ENCODE results near the gene ATP2B1. TPM values are rescaled to one million over a fixed set of nuclear protein-coding genes. Genes with fewer than 3 reads are reported as not detected.

Gene ATP2B1
- total and polyA plus RNA-seq, 2 of the 13 experiments (the other 11 are each of a cell fraction or from before 2014, with no cell fraction given) = 12.1 to 60.2 TPM

DNA sequence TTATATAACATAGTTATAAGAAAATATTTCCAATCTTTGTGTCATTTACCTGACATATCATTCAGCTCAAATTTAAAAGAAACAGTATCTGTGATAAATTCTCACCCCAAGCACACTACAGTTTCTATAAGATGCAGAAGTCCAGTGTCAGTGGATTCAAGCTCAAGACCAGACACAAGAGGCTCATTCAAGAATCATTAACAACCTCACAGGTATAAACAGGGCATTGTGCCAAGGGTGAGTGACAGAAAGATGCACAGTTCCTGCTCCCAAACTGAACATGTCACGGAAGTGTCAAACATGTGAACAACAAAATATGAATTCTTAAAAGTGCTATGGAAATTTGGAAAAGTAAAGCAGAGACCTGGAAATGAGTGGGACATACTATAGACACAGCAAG, 12.8 kb downstream of the ATP2B1 start:
- Histone ChIP-seq H3K4me2 (ENCODE audit: low read depth, low read length) (no peak overlapping the region), H3K27me3 (ENCODE audit: control insufficient read depth in 1 of 2, insufficient read depth in 2 of 2, low read length in 2 of 2) (no peaks in the 10 kb centered on the region), H3K36me3 (replicated peaks in 1 of 2; ENCODE audit: control insufficient read depth in 1 of 2, insufficient read depth in 2 of 2, low read length in 2 of 2) (no peaks in the 10 kb centered on the region), H3K9ac (ENCODE audit: insufficient read depth, low read depth, low read length) (no peak overlapping the region), H3K4me3 (replicated peaks in 1 of 3; ENCODE audit: insufficient read depth in 1 of 3, low read depth in 2 of 3, low read length in 3 of 3) (no peak overlapping the region), H3K27ac (ENCODE audit: extremely low read length, insufficient read depth, low read length) (no peak overlapping the region), H3K4me1 (ENCODE audit: insufficient read depth, low read length) (peaks cover 36% of the 10 kb centered on the region), H2AFZ (ENCODE audit: low read length) (no peak overlapping the region), H3K79me2 (ENCODE audit: insufficient read depth, low read length) (peaks cover 98% of the 10 kb centered on the region), H3K9me3 (ENCODE audit: low read length) (no peaks in the 10 kb centered on the region), H4K20me1 (ENCODE audit: insufficient read depth, low read length) (peaks cover 5% of the 10 kb centered on the region)
- TF ChIP-seq KMT2A (CRISPR knock-in tag; IDR thresholded peaks at IDR 0.05) = no peak
- TF ChIP-seq TAF15 (IDR thresholded peaks at IDR 0.05; ENCODE audit: low read depth, low read length, poor library complexity, severe bottlenecking) = no peak
- POLR2A ChIA-PET = interaction anchor here (1.6 kb wide), 1 partner anchor 13 kb away, joined by 8 read pairs; the partner anchor contains the start of gene ATP2B1
- WGBS (ENCODE audit: low lambda C conversion rate) = 85% methylated on average over 1 of the region's 1 CpG
- FAIRE-seq (no peak), ATAC-seq (no peak), DNase-seq (ENCODE audit: low spot score) (no peak)
- no TSS peak for BruUV-seq (replicated peaks)
- in situ Hi-C loops (cut with HindIII; ENCODE audit: extremely low pct_ligation_motif_present, low pct_unique_long_range_greater_than_20kb) = no loop called here
- CTCF ChIA-PET (ENCODE audit: low intra/inter-chr PET ratio, low total read pairs) = no interaction called here
- intact Hi-C loops (cut with micrococcal nuclease; ENCODE audit: unreplicated experiment) = no loop called here

DNA sequence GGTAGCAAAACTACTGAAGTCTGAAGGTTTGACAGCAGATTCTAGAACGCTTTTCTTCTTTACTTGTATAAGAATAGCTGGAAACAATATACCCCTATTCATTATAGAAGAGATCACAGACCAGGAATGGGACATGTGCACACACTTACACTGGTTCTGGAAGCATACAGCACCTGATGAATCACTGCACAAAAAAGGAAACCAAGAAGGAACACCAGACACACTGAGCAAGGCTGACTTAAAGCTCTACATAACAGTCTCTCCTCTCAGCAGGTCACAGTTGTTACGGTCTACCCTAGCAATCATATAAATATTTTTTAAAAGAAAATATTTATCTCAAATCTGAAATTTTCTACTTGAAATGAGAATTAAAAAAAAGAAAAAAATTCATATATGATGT, 13.5 kb downstream of the ATP2B1 start:
- ATAC-seq = no peak
- H3K4me2 ChIP-seq (ENCODE audit: low read depth, low read length) = no peak overlapping the region
- peaks cover 5% of the 10 kb centered on the region for H4K20me1 ChIP-seq (ENCODE audit: insufficient read depth, low read length)

More for the DNA sequence above, 13.5 kb downstream of the ATP2B1 start:
- Histone ChIP-seq H2AFZ (ENCODE audit: low read length) (no peak overlapping the region), H3K36me3 (replicated peaks in 1 of 2; ENCODE audit: control insufficient read depth in 1 of 2, insufficient read depth in 2 of 2, low read length in 2 of 2) (no peaks in the 10 kb centered on the region), H3K9me3 (ENCODE audit: low read length) (no peaks in the 10 kb centered on the region), H3K27ac (ENCODE audit: extremely low read length, insufficient read depth, low read length) (no peak overlapping the region), H3K4me1 (ENCODE audit: insufficient read depth, low read length) (peaks cover 36% of the 10 kb centered on the region), H3K79me2 (ENCODE audit: insufficient read depth, low read length) (peaks cover 98% of the 10 kb centered on the region), H3K27me3 (ENCODE audit: control insufficient read depth in 1 of 2, insufficient read depth in 2 of 2, low read length in 2 of 2) (no peaks in the 10 kb centered on the region), H3K9ac (ENCODE audit: insufficient read depth, low read depth, low read length) (no peak overlapping the region), H3K4me3 (replicated peaks in 1 of 3; ENCODE audit: insufficient read depth in 1 of 3, low read depth in 2 of 3, low read length in 3 of 3) (no peak overlapping the region)
- ChIA-PET POLR2A (interaction anchor here (1.6 kb wide), 1 partner anchor 14 kb away, joined by 8 read pairs; the partner anchor contains the start of gene ATP2B1), CTCF (ENCODE audit: low intra/inter-chr PET ratio, low total read pairs) (no interaction called here)
- intact Hi-C loops (cut with micrococcal nuclease; ENCODE audit: unreplicated experiment) (no loop called here), in situ Hi-C loops (cut with HindIII; ENCODE audit: extremely low pct_ligation_motif_present, low pct_unique_long_range_greater_than_20kb) (no loop called here)
- 98% methylated on average over 2 of the region's 2 CpGs for WGBS (ENCODE audit: low lambda C conversion rate)
- DNase-seq (ENCODE audit: low spot score) = no peak
- no TSS peak for BruUV-seq (replicated peaks)
- TF ChIP-seq, protein P1, sequence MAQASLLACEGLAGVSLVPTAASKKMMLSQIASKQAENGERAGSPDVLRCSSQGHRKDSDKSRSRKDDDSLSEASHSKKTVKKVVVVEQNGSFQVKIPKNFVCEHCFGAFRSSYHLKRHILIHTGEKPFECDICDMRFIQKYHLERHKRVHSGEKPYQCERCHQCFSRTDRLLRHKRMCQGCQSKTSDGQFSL (CRISPR knock-in tag; IDR thresholded peaks at IDR 0.05) = no peak
- no peak for TF ChIP-seq HNRNPL (IDR thresholded peaks at IDR 0.05; ENCODE audit: low read depth, low read length)
- TF ChIP-seq, protein P2, sequence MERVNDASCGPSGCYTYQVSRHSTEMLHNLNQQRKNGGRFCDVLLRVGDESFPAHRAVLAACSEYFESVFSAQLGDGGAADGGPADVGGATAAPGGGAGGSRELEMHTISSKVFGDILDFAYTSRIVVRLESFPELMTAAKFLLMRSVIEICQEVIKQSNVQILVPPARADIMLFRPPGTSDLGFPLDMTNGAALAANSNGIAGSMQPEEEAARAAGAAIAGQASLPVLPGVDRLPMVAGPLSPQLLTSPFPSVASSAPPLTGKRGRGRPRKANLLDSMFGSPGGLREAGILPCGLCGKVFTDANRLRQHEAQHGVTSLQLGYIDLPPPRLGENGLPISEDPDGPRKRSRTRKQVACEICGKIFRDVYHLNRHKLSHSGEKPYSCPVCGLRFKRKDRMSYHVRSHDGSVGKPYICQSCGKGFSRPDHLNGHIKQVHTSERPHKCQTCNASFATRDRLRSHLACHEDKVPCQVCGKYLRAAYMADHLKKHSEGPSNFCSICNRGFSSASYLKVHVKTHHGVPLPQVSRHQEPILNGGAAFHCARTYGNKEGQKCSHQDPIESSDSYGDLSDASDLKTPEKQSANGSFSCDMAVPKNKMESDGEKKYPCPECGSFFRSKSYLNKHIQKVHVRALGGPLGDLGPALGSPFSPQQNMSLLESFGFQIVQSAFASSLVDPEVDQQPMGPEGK (CRISPR knock-in tag; IDR thresholded peaks at IDR 0.05) = no peak
- FAIRE-seq = no peak
